ENCODE results near the gene POLR1A. TPM values are rescaled to one million over a fixed set of nuclear protein-coding genes. Genes with fewer than 3 reads are reported as not detected.

POLR1A gene
- total RNA-seq, 4 donors from 2014 or later, result 11.9 to 16.9 (median 13.5) TPM

- intact Hi-C loops (cut with DNase I; ENCODE audit: low total_unique reads), result no loop called here
- TF ChIP-seq POLR2A (IDR thresholded peaks at IDR 0.05), result no peak
- TF ChIP-seq CTCF (IDR thresholded peaks at IDR 0.05), result no peak
Observed at GRCh38 chr2:86044614-86045013, 61.1 kb downstream of the POLR1A start.

DNA sequence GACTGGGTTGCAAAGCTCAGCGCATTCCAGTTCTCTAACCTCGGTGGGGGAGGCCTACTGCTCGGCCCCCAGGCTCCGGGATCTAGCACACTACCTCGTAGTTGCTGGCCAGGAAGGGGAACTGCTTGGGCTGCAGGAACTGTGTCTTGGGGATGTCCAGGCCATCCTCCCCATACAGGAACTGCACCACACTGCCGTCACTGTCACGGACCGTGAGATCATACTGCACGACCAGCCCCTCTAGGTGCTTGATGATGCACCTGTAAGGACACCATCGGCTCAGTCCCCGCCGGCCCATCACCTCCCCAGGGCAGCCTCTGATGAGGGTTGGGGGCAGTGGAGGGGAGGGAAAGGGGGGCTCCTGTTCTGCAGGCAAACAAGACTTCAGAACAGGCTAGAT lies 61.6 kb downstream of the POLR1A start:
- H3K4me3 ChIP-seq (ENCODE audit: low read depth, poor library complexity, severe bottlenecking), result no peak overlapping the region
- TF ChIP-seq CTCF (IDR thresholded peaks at IDR 0.05), result no peak
- TF ChIP-seq POLR2A (IDR thresholded peaks at IDR 0.05), result no peak
- intact Hi-C loops (cut with DNase I; ENCODE audit: low total_unique reads), result no loop called here
- DNase-seq (ENCODE audit: low spot score in 2 of 2), result peak in 1 of 2 donors; percentile 67
- 97 to 98% methylated on average over 5 of the region's 12 CpGs for WGBS, 2 donors

More at GRCh38 chr2:86044614-86045013, 61.1 kb downstream of the POLR1A start:
- DNase-seq (ENCODE audit: low spot score in 2 of 2), result no peak
- 96 to 98% methylated on average over 4 of the region's 4 CpGs for WGBS, 2 donors
- no peak overlapping the region for H3K4me3 ChIP-seq (ENCODE audit: low read depth, poor library complexity, severe bottlenecking)

DNA sequence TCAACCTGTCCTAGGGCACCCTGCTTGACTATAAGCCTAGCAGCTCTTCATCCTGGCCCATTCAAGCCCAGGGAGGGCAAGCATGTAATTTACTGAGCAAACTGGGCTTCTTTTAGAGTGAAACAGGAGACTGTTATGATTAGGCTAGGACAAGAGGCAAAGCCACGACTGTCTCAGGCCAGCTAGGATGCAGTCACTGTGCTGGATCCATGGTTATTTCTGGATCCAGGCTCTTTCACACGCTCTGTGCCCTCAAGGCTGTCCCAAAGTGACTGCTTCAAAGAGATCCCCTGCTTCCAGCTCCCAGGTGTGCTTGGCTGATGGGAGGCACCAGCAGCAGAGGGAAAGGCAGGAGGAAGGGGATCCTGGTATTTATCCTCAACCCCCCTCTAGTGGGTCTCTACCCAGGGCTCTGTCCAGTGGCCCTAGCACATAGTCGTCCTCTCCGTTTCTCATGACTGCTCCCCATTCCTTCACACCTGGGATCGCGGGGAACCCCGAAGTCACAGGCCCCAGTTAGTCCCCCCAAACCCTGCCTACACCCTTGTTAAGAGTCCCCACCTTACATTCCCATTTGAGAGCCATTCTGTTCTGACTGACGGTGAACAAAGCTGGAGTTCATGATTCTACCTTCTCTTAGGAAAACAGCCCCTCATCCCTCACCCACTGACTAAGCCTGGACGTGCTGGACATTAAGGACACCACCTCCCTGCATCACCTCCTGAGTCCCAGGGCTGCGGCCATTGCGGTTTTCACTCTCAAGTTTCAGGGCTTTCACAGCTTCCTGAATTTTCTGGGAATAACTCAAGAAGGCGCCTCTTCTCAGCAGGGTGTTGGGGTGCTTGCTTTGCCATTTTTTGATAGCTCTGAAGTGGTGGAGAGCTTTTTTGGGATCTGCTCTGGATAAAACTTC lies 63.2 kb downstream of the POLR1A start:
- intact Hi-C loops (cut with DNase I; ENCODE audit: low total_unique reads), result no loop called here
- WGBS, 2 donors, result 91 to 94% methylated on average over 12 of the region's 12 CpGs

GRCh38 chr2:86039963-86040655 lies 65.6 kb downstream of the POLR1A start:
- H3K4me3 ChIP-seq (ENCODE audit: low read depth, poor library complexity, severe bottlenecking), result no peak overlapping the region
- intact Hi-C loops (cut with DNase I; ENCODE audit: low total_unique reads), result no loop called here
- TF ChIP-seq POLR2A (IDR thresholded peaks at IDR 0.05), result no peak
- WGBS, 2 donors, result 94 to 97% methylated on average over 11 to 12 of the region's 12 CpGs
- peak in 1 of 2 donors; percentile 56 for DNase-seq (ENCODE audit: low spot score in 2 of 2)

More for the DNA sequence above, 63.2 kb downstream of the POLR1A start:
- no peak for TF ChIP-seq CTCF (IDR thresholded peaks at IDR 0.05)
- no peak for TF ChIP-seq POLR2A (IDR thresholded peaks at IDR 0.05)
- no peak overlapping the region for H3K4me3 ChIP-seq (ENCODE audit: low read depth, poor library complexity, severe bottlenecking)
- peak in 1 of 2 donors; percentile 71 for DNase-seq (ENCODE audit: low spot score in 2 of 2)

- no peak overlapping the region for H3K4me3 ChIP-seq (ENCODE audit: low read depth, poor library complexity, severe bottlenecking)
- 96 to 97% methylated on average over 8 to 9 of the region's 9 CpGs for WGBS, 2 donors
- TF ChIP-seq CTCF (IDR thresholded peaks at IDR 0.05) (no peak), POLR2A (IDR thresholded peaks at IDR 0.05) (no peak)
- DNase-seq (ENCODE audit: low spot score in 2 of 2), result peak in 1 of 2 donors; percentile 79
- intact Hi-C loops (cut with DNase I; ENCODE audit: low total_unique reads), result no loop called here
Observed at GRCh38 chr2:86039178-86039962, 66.3 kb downstream of the POLR1A start.
